Right atrium auricular region (tissue), 2 donors: Measurements from ENCODE around the gene M1AP. TPM values are rescaled to one million over a fixed set of nuclear protein-coding genes. Genes with fewer than 3 reads are reported as not detected.

Experiments
- DNase-seq: peaks from one replicate; pipeline ENCODE4 v3.0.0-alpha.2; 2019; ENCODE audit warnings: low spot score
- H3K27ac ChIP-seq, 2 donors: fragments of 200-600 bp; sonication (generic); 1 replicate in 1 of 2; 2 replicates in 1 of 2; pipeline ENCODE4 v1.5.1; 2016 to 2019
- H3K27me3 ChIP-seq, 2 donors: fragments of 200-600 bp; sonication (generic); one replicate each; pipeline versions ENCODE4 v1.5.1 to v1.6.0; 2017 to 2019
- H3K36me3 ChIP-seq: fragments of 200-600 bp; sonication (generic); one replicate; pipeline ENCODE4 v1.5.1; 2016
- H3K4me1 ChIP-seq, 2 donors: fragments of 200-600 bp; sonication (generic); one replicate each; pipeline versions ENCODE4 v1.5.1 to v1.6.0; 2017 to 2019
- H3K4me3 ChIP-seq, 2 donors: fragments of 200-600 bp; sonication (generic); 1 replicate in 1 of 2; 2 replicates in 1 of 2; pipeline ENCODE4 v1.5.1; 2017 to 2019; ENCODE audit warnings: mild to moderate bottlenecking in 1 of 2, moderate library complexity in 1 of 2
- H3K9me3 ChIP-seq, 2 donors: fragments of 200-600 bp; sonication (generic); one replicate each; pipeline ENCODE4 v1.5.1; 2019
- CTCF ChIP-seq, 2 donors: fragments of 200-600 bp; sonication (generic); IDR thresholded peaks; one replicate each; pipeline ENCODE4 v1.5.1; 2019; ENCODE audit warnings: antibody characterized with exemption in 2 of 2
- total RNA-seq, 2 donors: library from RNA; depleted of rRNA; stranded (reverse); fragments of >200 nt; gene quantifications; one replicate each; pipeline ENCODE4 v1.1.0, GENCODE V29; 2016

The M1AP gene
- total RNA-seq, 2 donors from 2014 or later, result 10.3 TPM; not detected in 1

DNA sequence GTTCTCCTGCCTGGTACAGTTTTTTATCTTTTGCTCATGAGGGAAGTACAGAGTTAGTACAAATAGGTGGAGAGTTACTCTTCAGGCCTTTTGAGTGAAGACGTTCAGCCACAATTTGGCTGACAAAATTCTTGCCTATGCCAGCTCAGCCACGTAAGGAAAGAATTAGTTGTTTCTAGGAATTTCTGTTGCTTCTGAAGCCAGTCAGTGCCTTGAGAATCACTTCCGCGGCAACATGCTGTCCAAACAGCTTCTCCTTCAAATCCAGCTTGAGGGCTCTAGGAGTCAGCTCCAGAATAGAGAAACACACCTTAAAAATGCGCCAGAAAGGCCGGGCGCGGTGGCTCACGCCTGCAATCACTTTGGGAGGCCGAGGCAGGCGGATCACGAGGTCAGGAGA lies 27.5 kb downstream of the M1AP start:
- no peak for TF ChIP-seq CTCF (IDR thresholded peaks at IDR 0.05)
- DNase-seq, result no peak
- H3K9me3 ChIP-seq, result no peaks in the 10 kb centered on the region
- H3K27ac ChIP-seq, result no peak overlapping the region
- no peak overlapping the region for H3K4me3 ChIP-seq
- H3K27me3 ChIP-seq, result no peaks in the 10 kb centered on the region
- no peaks in the 10 kb centered on the region for H3K36me3 ChIP-seq
- no peaks in the 10 kb centered on the region for H3K4me1 ChIP-seq

DNA sequence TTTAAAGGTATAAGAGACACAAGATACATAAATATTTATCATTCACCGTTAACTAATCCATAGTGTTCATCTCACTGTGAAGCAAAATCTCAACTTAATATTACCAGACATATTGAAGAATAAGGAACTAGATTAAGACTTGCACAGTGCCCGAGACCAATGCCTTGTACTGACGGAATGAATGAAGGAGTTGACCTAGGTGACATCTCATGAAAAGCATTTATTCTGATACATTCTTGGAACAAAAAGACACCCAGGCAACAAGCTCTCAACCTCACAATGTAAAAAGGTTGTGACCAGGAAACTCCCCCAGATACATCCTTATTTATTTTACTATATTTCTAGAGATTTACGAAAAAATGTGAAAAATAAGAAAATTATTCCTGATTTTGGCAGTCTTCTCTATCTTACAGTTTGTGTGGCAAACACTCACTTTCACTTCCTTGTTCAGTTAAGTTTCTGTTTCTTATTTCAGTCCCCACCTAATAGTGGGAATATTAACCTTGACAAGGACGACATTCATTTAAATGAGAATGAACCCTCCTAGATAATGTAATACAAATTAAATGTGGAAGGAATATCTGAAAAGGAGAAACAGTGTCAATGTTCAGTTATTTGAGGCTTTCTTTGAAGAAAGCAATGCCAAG lies 28.4 kb downstream of the M1AP start:
- Histone ChIP-seq H3K4me1 (no peaks in the 10 kb centered on the region), H3K36me3 (no peaks in the 10 kb centered on the region), H3K27me3 (no peaks in the 10 kb centered on the region), H3K27ac (no peak overlapping the region), H3K4me3 (no peak overlapping the region), H3K9me3 (no peaks in the 10 kb centered on the region)
- DNase-seq, result no peak
- no peak for TF ChIP-seq CTCF (IDR thresholded peaks at IDR 0.05)

DNA sequence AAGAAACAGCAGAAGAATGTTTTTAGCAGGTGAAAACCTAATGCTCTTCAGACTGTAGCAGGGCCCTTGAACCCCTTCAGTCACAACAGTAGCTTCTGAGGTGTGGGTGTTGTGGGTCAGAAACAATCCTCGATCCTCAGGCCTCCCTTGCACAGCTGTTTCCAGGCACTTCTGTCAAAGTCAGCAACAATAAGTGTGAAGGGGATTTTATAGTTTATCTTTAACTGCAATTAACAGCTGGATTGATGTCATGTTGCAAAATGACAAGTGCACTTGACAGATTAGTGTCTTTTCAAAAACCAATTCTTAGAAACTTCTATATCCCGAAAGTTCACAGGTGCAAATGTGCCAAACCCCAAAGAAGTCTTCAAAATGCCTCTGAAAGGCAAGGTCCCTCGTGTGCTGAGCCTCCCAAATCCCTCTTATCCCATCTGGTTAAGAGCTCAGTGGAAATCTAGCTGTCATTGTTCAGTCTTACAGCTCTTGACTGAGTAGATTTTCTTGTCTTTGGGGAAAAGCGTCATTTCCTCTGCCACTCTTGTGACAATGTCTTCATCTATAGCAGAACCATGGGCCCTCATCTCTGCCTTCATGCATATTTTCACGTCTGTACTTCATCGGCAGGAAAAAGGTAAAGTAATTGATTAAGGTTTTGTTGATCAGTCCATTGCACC lies 29.6 kb downstream of the M1AP start:
- no peaks in the 10 kb centered on the region for H3K27me3 ChIP-seq

GRCh38 chr2:74617122-74617521 lies 31.0 kb downstream of the M1AP start:
- no peak for DNase-seq
- H3K4me1 ChIP-seq, result no peaks in the 10 kb centered on the region
- H3K27ac ChIP-seq, result no peak overlapping the region
- H3K36me3 ChIP-seq, result no peaks in the 10 kb centered on the region
- TF ChIP-seq CTCF (IDR thresholded peaks at IDR 0.05), result no peak
- H3K9me3 ChIP-seq, result no peaks in the 10 kb centered on the region
- no peaks in the 10 kb centered on the region for H3K27me3 ChIP-seq
- H3K4me3 ChIP-seq, result no peak overlapping the region

More for the DNA sequence above, 29.6 kb downstream of the M1AP start:
- Histone ChIP-seq H3K4me1 (no peaks in the 10 kb centered on the region), H3K4me3 (no peak overlapping the region), H3K9me3 (no peaks in the 10 kb centered on the region), H3K36me3 (no peaks in the 10 kb centered on the region), H3K27ac (no peak overlapping the region)
- TF ChIP-seq CTCF (IDR thresholded peaks at IDR 0.05), result no peak
- DNase-seq, result no peak

GRCh38 chr2:74606927-74607326 lies 41.2 kb downstream of the M1AP start:
- H3K27ac ChIP-seq, result no peak overlapping the region
- DNase-seq, result no peak
- H3K9me3 ChIP-seq, result no peaks in the 10 kb centered on the region
- no peak for TF ChIP-seq CTCF (IDR thresholded peaks at IDR 0.05)
- no peaks in the 10 kb centered on the region for H3K27me3 ChIP-seq
- no peaks in the 10 kb centered on the region for H3K36me3 ChIP-seq
- H3K4me3 ChIP-seq, result no peak overlapping the region
- no peaks in the 10 kb centered on the region for H3K4me1 ChIP-seq
